Astrocyte (in vitro differentiated cells and primary cell): Measurements from ENCODE around the gene NUP93. TPM values are rescaled to one million over a fixed set of nuclear protein-coding genes. Genes with fewer than 3 reads are reported as not detected.

Source experiments
- DNase-seq: peaks from one replicate; pipeline ENCODE4 v3.0.0-alpha.2; 2010; ENCODE audit warnings: low read depth
- FAIRE-seq: peaks from 2 replicates; lab custom pipeline; 2011; peaks lifted over from hg19 to GRCh38; lab: Jason Lieb, UNC
- H2AFZ ChIP-seq: 2 replicates; pipeline ENCODE4 v1.6.0; 2012; ENCODE audit warnings: low read depth, low read length, inconsistent platforms
- H3K27ac ChIP-seq: 2 replicates; pipeline ENCODE4 v1.5.1; 2011; ENCODE audit warnings: low read depth, low read length, inconsistent platforms
- H3K27me3 ChIP-seq: 2 replicates; pipeline ENCODE4 v1.6.0; 2011; ENCODE audit warnings: low read length, inconsistent platforms; ENCODE audit not compliant: insufficient read depth
- H3K36me3 ChIP-seq: 2 replicates; pipeline ENCODE4 v1.5.1; 2011; ENCODE audit warnings: low read length, inconsistent platforms; ENCODE audit not compliant: insufficient read depth
- H3K4me1 ChIP-seq: 2 replicates; pipeline ENCODE4 v1.5.1; 2011; ENCODE audit warnings: low read length, inconsistent platforms; ENCODE audit not compliant: insufficient read depth
- H3K4me2 ChIP-seq: 2 replicates; pipeline ENCODE4 v1.6.0; 2012; ENCODE audit warnings: low read length, inconsistent platforms
- H3K4me3 ChIP-seq: 2 replicates; pipeline ENCODE4 v1.5.1; 2011; ENCODE audit warnings: low read depth, mild to moderate bottlenecking, low read length, inconsistent platforms; ENCODE audit not compliant: insufficient read depth
- H3K79me2 ChIP-seq: 2 replicates; pipeline ENCODE4 v1.6.0; 2012; ENCODE audit warnings: mild to moderate bottlenecking, low read length, inconsistent platforms; ENCODE audit not compliant: insufficient read depth
- H3K9ac ChIP-seq: 2 replicates; pipeline ENCODE4 v1.6.0; 2012; ENCODE audit warnings: mild to moderate bottlenecking, low read length, inconsistent platforms
- H3K9me3 ChIP-seq: 2 replicates; pipeline ENCODE4 v1.5.1; 2012; ENCODE audit warnings: low read depth, mild to moderate bottlenecking, low read length, inconsistent platforms; ENCODE audit not compliant: insufficient read depth
- H4K20me1 ChIP-seq: 2 replicates; pipeline ENCODE4 v1.6.0; 2012; ENCODE audit warnings: low read length, inconsistent platforms; ENCODE audit not compliant: insufficient read depth
- H3K27ac Mint-ChIP-seq: one replicate; pipeline ENCODE4 v1.8.0; 2021; ENCODE audit warnings: mild to moderate bottlenecking, mixed read lengths; ENCODE audit not compliant: unreplicated experiment
- H3K27me3 Mint-ChIP-seq: one replicate; pipeline ENCODE4 v1.8.0; 2021; ENCODE audit warnings: low read depth, mixed read lengths; ENCODE audit not compliant: unreplicated experiment
- H3K36me3 Mint-ChIP-seq: one replicate; pipeline ENCODE4 v1.8.0; 2021; ENCODE audit warnings: low read depth, mixed read lengths; ENCODE audit not compliant: unreplicated experiment
- H3K4me1 Mint-ChIP-seq: one replicate; pipeline ENCODE4 v1.8.0; 2021; ENCODE audit warnings: low read depth, mixed read lengths; ENCODE audit not compliant: unreplicated experiment
- H3K4me3 Mint-ChIP-seq: one replicate; pipeline ENCODE4 v1.8.0; 2021; ENCODE audit warnings: mild to moderate bottlenecking, moderate library complexity, mixed read lengths; ENCODE audit not compliant: unreplicated experiment
- H3K9me3 Mint-ChIP-seq: one replicate; pipeline ENCODE4 v1.8.0; 2021; ENCODE audit warnings: mild to moderate bottlenecking, mixed read lengths; ENCODE audit not compliant: unreplicated experiment
- CTCF ChIP-seq: IDR thresholded peaks from 2 replicates; pipeline ENCODE4 v1.5.1; 2011; ENCODE audit warnings: low read depth, mild to moderate bottlenecking, inconsistent platforms, low read length, moderate library complexity; ENCODE audit not compliant: insufficient read depth
- EZH2 ChIP-seq: IDR thresholded peaks from 2 replicates; pipeline ENCODE4 v1.6.1; 2012; ENCODE audit warnings: mild to moderate bottlenecking, low read length, inconsistent platforms; ENCODE audit not compliant: insufficient read depth
- total RNA-seq: library from RNA; stranded (reverse); gene quantifications from 2 replicates; pipeline ENCODE4 v1.2.1, GENCODE V29; 2021

NUP93 gene
- total RNA-seq, 1 donor from 2014 or later: 89.3 TPM

- Histone ChIP-seq H2AFZ (no peak overlapping the region), H3K4me3 (no peak overlapping the region), H3K9ac (no peak overlapping the region), H3K36me3 (no peaks in the 10 kb centered on the region), H4K20me1 (no peaks in the 10 kb centered on the region), H3K27ac (no peak overlapping the region), H3K4me1 (no peaks in the 10 kb centered on the region), H3K79me2 (no peaks in the 10 kb centered on the region), H3K4me2 (no peak overlapping the region), H3K9me3 (no peaks in the 10 kb centered on the region), H3K27me3 (peaks cover 4% of the 10 kb centered on the region)
- H3K27ac Mint-ChIP-seq: no peak overlapping the region
- DNase-seq: no peak
- TF ChIP-seq EZH2: no peak
- no peak for TF ChIP-seq CTCF
- FAIRE-seq: no peak
- H3K4me3 Mint-ChIP-seq: no peak overlapping the region
- peaks cover 37% of the 10 kb centered on the region for H3K27me3 Mint-ChIP-seq
- H3K4me1 Mint-ChIP-seq: peaks cover 2% of the 10 kb centered on the region
- H3K9me3 Mint-ChIP-seq: peaks cover 3% of the 10 kb centered on the region
- no peaks in the 10 kb centered on the region for H3K36me3 Mint-ChIP-seq
These were observed 166.3 kb downstream of the NUP93 start for GRCh38 chr16:56896244-56896643.

GRCh38 chr16:56897026-56897799, 167.3 kb downstream of the NUP93 start:
- Histone ChIP-seq H4K20me1 (no peaks in the 10 kb centered on the region), H3K9ac (no peak overlapping the region), H3K79me2 (no peaks in the 10 kb centered on the region), H3K27ac (no peak overlapping the region), H3K36me3 (no peaks in the 10 kb centered on the region), H3K4me2 (no peak overlapping the region), H2AFZ (no peak overlapping the region), H3K27me3 (peaks cover 4% of the 10 kb centered on the region), H3K4me3 (no peak overlapping the region), H3K4me1 (no peaks in the 10 kb centered on the region), H3K9me3 (no peaks in the 10 kb centered on the region)
- Mint-ChIP-seq H3K27ac (no peak overlapping the region), H3K4me3 (no peak overlapping the region), H3K27me3 (peaks cover 38% of the 10 kb centered on the region), H3K36me3 (no peaks in the 10 kb centered on the region), H3K9me3 (peaks cover 4% of the 10 kb centered on the region), H3K4me1 (peaks cover 2% of the 10 kb centered on the region)
- TF ChIP-seq EZH2: no peak
- no peak for TF ChIP-seq CTCF
- DNase-seq (no peak), FAIRE-seq (no peak)

- Histone ChIP-seq H3K4me3 (no peak overlapping the region), H3K9me3 (no peaks in the 10 kb centered on the region), H3K9ac (no peak overlapping the region), H2AFZ (no peak overlapping the region), H3K27me3 (peaks cover 4% of the 10 kb centered on the region), H3K4me1 (no peaks in the 10 kb centered on the region), H4K20me1 (no peaks in the 10 kb centered on the region), H3K4me2 (no peak overlapping the region), H3K79me2 (no peaks in the 10 kb centered on the region), H3K36me3 (no peaks in the 10 kb centered on the region), H3K27ac (no peak overlapping the region)
- H3K4me1 Mint-ChIP-seq: peaks cover 2% of the 10 kb centered on the region
- TF ChIP-seq CTCF: no peak
- FAIRE-seq: no peak
- no peak overlapping the region for H3K4me3 Mint-ChIP-seq
- H3K27me3 Mint-ChIP-seq: peaks cover 37% of the 10 kb centered on the region
- DNase-seq: no peak
- H3K9me3 Mint-ChIP-seq: peaks cover 4% of the 10 kb centered on the region
- peaks cover under 1% of the 10 kb centered on the region for H3K36me3 Mint-ChIP-seq
- H3K27ac Mint-ChIP-seq: no peak overlapping the region
These were observed 168.9 kb downstream of the NUP93 start for GRCh38 chr16:56898847-56899246.
